Endothelial cell of umbilical vein (primary cell): ENCODE measurements around the gene PRKCI. TPM values are rescaled to one million over a fixed set of nuclear protein-coding genes. Genes with fewer than 3 reads are reported as not detected.

Source experiments
- BruUV-seq: library from RNA; stranded (reverse); fragments of 400-500 nt; replicated peaks from 2 replicates; lab custom pipeline; 2021; lab: Mats Ljungman, UMichigan
- CTCF ChIA-PET: fragments of 300-600, 350-600 bp; sonication (Branson Sonifier 250); formaldehyde crosslinking; loops from one replicate; lab custom pipeline; 2021; ENCODE audit warnings: antibody characterized with exemption, inconsistent platforms; lab: Charles Lee
- POLR2A ChIA-PET: fragments of 300-600, 350-600 bp; sonication (Branson Sonifier 250); formaldehyde crosslinking; loops from one replicate; lab custom pipeline; 2021; ENCODE audit warnings: antibody characterized with exemption, inconsistent platforms; lab: Charles Lee
- DNase-seq: peaks from one replicate; pipeline ENCODE4 v3.0.0-alpha.2; 2011; ENCODE audit warnings: low read depth, low spot score
- FAIRE-seq: peaks from 2 replicates; lab custom pipeline; 2011; peaks lifted over from hg19 to GRCh38; lab: Jason Lieb, UNC
- H2AFZ ChIP-seq: 2 replicates; pipeline ENCODE4 v1.6.0; 2012; ENCODE audit warnings: low read depth, low read length, control low read depth, inconsistent platforms
- H3K27ac ChIP-seq: 2 replicates; pipeline ENCODE4 v1.5.1; 2011; ENCODE audit warnings: low read depth, mild to moderate bottlenecking, control low read depth, low read length, moderate library complexity; ENCODE audit not compliant: insufficient read depth
- H3K27me3 ChIP-seq, 2 experiments: 2 replicates each; pipeline versions ENCODE4 v1.6.0 to v1.6.1; 2011; ENCODE audit warnings: low read length in 2 of 2, mixed read lengths in 1 of 2; ENCODE audit not compliant: control insufficient read depth in 2 of 2, insufficient read depth in 2 of 2
- H3K36me3 ChIP-seq, 2 experiments: 2 replicates in 1 of 2; 3 replicates in 1 of 2; pipeline ENCODE4 v1.5.1; 2011; ENCODE audit warnings: low read length in 2 of 2, mild to moderate bottlenecking in 1 of 2, moderate library complexity in 1 of 2; ENCODE audit not compliant: control insufficient read depth in 2 of 2, insufficient read depth in 2 of 2; ENCODE audit errors: extremely low read depth in 1 of 2
- H3K4me1 ChIP-seq: 3 replicates; pipeline ENCODE4 v1.5.1; 2011; ENCODE audit warnings: mild to moderate bottlenecking, low read length; ENCODE audit not compliant: control insufficient read depth, insufficient read depth; ENCODE audit errors: extremely low read depth
- H3K4me2 ChIP-seq: 2 replicates; pipeline ENCODE4 v1.6.1; 2011; ENCODE audit warnings: low read length, control low read depth, mixed read lengths; ENCODE audit not compliant: insufficient read depth
- H3K4me3 ChIP-seq, 3 experiments: fragments of 200-600 bp in 1 of 3; sonication (generic), shearing (Covaris generic) in 1 of 3; replicated peaks in 1 of 3; 2 replicates each; pipeline ENCODE4 v1.5.1; 2011 to 2016; ENCODE audit warnings: control low read depth in 3 of 3, low read length in 3 of 3, mild to moderate bottlenecking in 2 of 3, inconsistent platforms in 1 of 3, low read depth in 1 of 3, moderate library complexity in 1 of 3; ENCODE audit not compliant: insufficient read depth in 1 of 3
- H3K79me2 ChIP-seq: 2 replicates; pipeline ENCODE4 v1.6.0; 2012; ENCODE audit warnings: low read length, inconsistent platforms; ENCODE audit not compliant: control insufficient read depth, insufficient read depth
- H3K9ac ChIP-seq: replicated peaks from 2 replicates; pipeline ENCODE3; 2011; ENCODE audit warnings: low read length, control low read depth; ENCODE audit not compliant: insufficient read depth; ENCODE audit errors: extremely low read depth
- H3K9me1 ChIP-seq: replicated peaks from 3 replicates; pipeline ENCODE4 v1.6.0; 2011; ENCODE audit warnings: mild to moderate bottlenecking, low read length; ENCODE audit not compliant: control insufficient read depth, insufficient read depth; ENCODE audit errors: extremely low read depth
- H3K9me3 ChIP-seq: replicated peaks from 2 replicates; pipeline ENCODE4 v1.5.1; 2012; ENCODE audit warnings: low read length, inconsistent platforms; ENCODE audit not compliant: control insufficient read depth, insufficient read depth
- H4K20me1 ChIP-seq: replicated peaks from 2 replicates; pipeline ENCODE3; 2011; ENCODE audit warnings: mild to moderate bottlenecking, low read length; ENCODE audit not compliant: control insufficient read depth, insufficient read depth; ENCODE audit errors: extremely low read depth
- EZH2 ChIP-seq: IDR thresholded peaks from 2 replicates; pipeline ENCODE4 v1.6.1; 2012; ENCODE audit warnings: borderline replicate concordance, low read depth, mild to moderate bottlenecking, moderate library complexity, low read length, inconsistent platforms; ENCODE audit not compliant: severe bottlenecking
- FOS ChIP-seq: IDR thresholded peaks from 2 replicates; pipeline ENCODE4 v1.6.1; 2011; ENCODE audit warnings: mild to moderate bottlenecking, low read length, moderate library complexity, borderline replicate concordance; ENCODE audit not compliant: insufficient read depth
- GATA2 ChIP-seq: IDR thresholded peaks from 2 replicates; pipeline ENCODE4 v1.7.0; 2011; ENCODE audit warnings: low read depth, mild to moderate bottlenecking, moderate library complexity, mixed read lengths, low read length; ENCODE audit not compliant: insufficient read length, insufficient read depth
- JUN ChIP-seq: IDR thresholded peaks from 2 replicates; pipeline ENCODE4 v1.6.1; 2011; ENCODE audit warnings: borderline replicate concordance, low read depth; ENCODE audit not compliant: insufficient read length, insufficient read depth
- MAX ChIP-seq: IDR thresholded peaks from 2 replicates; pipeline ENCODE4 v1.6.1; 2011; ENCODE audit not compliant: insufficient read depth, insufficient read length
- MYC ChIP-seq: IDR thresholded peaks from one replicate; pipeline ENCODE4 v1.6.1; 2011; ENCODE audit warnings: mild to moderate bottlenecking, low read depth, low read length
- POLR2A ChIP-seq: IDR thresholded peaks from 2 replicates; pipeline ENCODE4 v1.6.1; 2012; ENCODE audit warnings: low read depth, mild to moderate bottlenecking, control low read depth, low read length
- POLR2AphosphoS5 ChIP-seq: IDR thresholded peaks from 2 replicates; pipeline ENCODE4 v1.6.1; 2012; ENCODE audit warnings: low read depth, mild to moderate bottlenecking, control low read depth, low read length, moderate library complexity; ENCODE audit not compliant: insufficient read depth
- dilution Hi-C: fragments of 300-500 bp; cut with MboI; formaldehyde crosslinking; loops from one replicate; pipeline ENCODE4 v1.15.0; 2019; ENCODE audit warnings: low sequenced_read_pairs; ENCODE audit not compliant: extremely low pct_ligation_motif_present
- intact Hi-C: fragments of 100-400 bp; cut with micrococcal nuclease; formaldehyde crosslinking; loops from one replicate; pipeline ENCODE4 v1.10.0; 2022
- polyA plus RNA-seq, 4 experiments: library from polyadenylated mRNA; depleted of rRNA in 3 of 4; stranded (reverse) in 3 of 4; unstranded in 1 of 4; fragments of >200 nt; gene quantifications; 2 replicates each; pipeline versions ENCODE4 v1.2.1 to v1.2.3, GENCODE V29; 2011 to 2012; ENCODE audit warnings: missing spikeins in 1 of 4
- total RNA-seq: library from RNA; stranded (reverse); gene quantifications from 2 replicates; pipeline ENCODE4 v1.2.3, GENCODE V29; 2021
- TF ChIP-seq, protein P1 (sequence below), 2 donors: IDR thresholded peaks; 1 replicate in 1 of 2; 2 replicates in 1 of 2; pipeline ENCODE4 v1.5.1; 2011; ENCODE audit warnings: low read length in 2 of 2, mild to moderate bottlenecking in 2 of 2, moderate library complexity in 2 of 2, control low read depth in 1 of 2, inconsistent platforms in 1 of 2, low read depth in 1 of 2; ENCODE audit not compliant: insufficient read depth in 1 of 2; ENCODE audit errors: extremely low read depth in 1 of 2

PRKCI gene
- total and polyA plus RNA-seq, 2 donors (not counting 3 experiments of a cell fraction or from before 2014, with no cell fraction given) = 7.1 to 23.9 TPM

DNA sequence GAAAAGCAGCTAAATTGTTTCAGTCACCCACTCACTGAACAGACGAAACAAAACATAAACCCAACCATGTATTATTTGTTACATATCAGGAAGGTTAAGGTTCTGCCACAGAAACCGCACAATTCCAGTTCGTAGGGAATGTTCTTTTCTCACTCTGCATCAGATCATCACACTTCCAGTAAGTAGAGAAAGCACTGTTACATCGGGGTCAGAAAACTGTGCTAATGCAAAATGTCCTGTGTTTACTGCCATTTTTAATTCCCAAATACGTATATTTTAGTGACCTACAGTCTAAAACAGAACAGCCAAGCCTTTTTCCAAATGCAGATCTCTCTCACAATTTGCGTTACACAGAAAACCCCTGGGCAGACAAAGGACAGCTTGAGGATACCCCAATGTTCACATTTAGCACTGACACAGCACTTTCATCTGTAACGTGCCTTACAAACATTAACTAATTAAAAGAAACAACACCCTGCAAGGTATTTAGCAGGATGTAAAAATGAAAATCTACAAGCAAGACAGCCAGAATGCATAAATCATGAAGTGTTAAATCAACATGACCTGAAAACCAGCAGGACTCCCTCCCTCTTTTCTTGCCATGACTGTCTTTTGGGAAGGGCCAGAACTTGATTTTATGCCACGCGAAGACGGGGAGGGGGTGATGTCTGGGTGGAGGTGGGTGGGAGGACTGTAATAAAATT is 100.5 kb downstream of the PRKCI start:
- Histone ChIP-seq H3K4me3 (no peak overlapping the region), H3K27me3 (no peaks in the 10 kb centered on the region), H2AFZ (peak overlapping the region; percentile 81), H3K79me2 (no peaks in the 10 kb centered on the region), H3K27ac (no peak overlapping the region), H3K9me1 (no peaks in the 10 kb centered on the region), H3K36me3 (no peaks in the 10 kb centered on the region), H4K20me1 (no peaks in the 10 kb centered on the region), H3K4me1 (peaks cover 14% of the 10 kb centered on the region), H3K9ac (no peak overlapping the region), H3K4me2 (peak overlapping the region; percentile 49), H3K9me3 (no peaks in the 10 kb centered on the region)
- FAIRE-seq (no peak), DNase-seq (peak; percentile 44)
- intact Hi-C loops = no loop called here
- POLR2A ChIA-PET = interaction anchor here (0.7 kb wide), 1 partner anchor 34 kb away, joined by 4 read pairs; no protein-coding TSS in a partner anchor
- no TSS peak for BruUV-seq
- dilution Hi-C loops = no loop called here
- CTCF ChIA-PET = interaction anchor here (1.0 to 2.1 kb wide), 2 partner anchors 14 to 32 kb away, joined by 3 to 6 read pairs; no protein-coding TSS in a partner anchor
- TF ChIP-seq MYC (no peak), POLR2AphosphoS5 (no peak), MAX (no peak), POLR2A (no peak), EZH2 (no peak), GATA2 (no peak), JUN (no peak), FOS (no peak)
- TF ChIP-seq, protein P1, sequence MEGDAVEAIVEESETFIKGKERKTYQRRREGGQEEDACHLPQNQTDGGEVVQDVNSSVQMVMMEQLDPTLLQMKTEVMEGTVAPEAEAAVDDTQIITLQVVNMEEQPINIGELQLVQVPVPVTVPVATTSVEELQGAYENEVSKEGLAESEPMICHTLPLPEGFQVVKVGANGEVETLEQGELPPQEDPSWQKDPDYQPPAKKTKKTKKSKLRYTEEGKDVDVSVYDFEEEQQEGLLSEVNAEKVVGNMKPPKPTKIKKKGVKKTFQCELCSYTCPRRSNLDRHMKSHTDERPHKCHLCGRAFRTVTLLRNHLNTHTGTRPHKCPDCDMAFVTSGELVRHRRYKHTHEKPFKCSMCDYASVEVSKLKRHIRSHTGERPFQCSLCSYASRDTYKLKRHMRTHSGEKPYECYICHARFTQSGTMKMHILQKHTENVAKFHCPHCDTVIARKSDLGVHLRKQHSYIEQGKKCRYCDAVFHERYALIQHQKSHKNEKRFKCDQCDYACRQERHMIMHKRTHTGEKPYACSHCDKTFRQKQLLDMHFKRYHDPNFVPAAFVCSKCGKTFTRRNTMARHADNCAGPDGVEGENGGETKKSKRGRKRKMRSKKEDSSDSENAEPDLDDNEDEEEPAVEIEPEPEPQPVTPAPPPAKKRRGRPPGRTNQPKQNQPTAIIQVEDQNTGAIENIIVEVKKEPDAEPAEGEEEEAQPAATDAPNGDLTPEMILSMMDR (IDR thresholded peaks at IDR 0.05; ENCODE audit: extremely low read depth in 1 of 2, insufficient read depth in 1 of 2, low read depth in 1 of 2, low read length in 2 of 2) = no peak
